ENCODE results near the gene ATG2A. TPM values are rescaled to one million over a fixed set of nuclear protein-coding genes. Genes with fewer than 3 reads are reported as not detected.

The ATG2A gene
- total RNA-seq, 1 donor from 2014 or later: 8.8 TPM

GRCh38 chr11:64902102-64902900, 14.7 kb downstream of the ATG2A start:
- DNase-seq (ENCODE audit: low read depth, low spot score): no peak

DNA sequence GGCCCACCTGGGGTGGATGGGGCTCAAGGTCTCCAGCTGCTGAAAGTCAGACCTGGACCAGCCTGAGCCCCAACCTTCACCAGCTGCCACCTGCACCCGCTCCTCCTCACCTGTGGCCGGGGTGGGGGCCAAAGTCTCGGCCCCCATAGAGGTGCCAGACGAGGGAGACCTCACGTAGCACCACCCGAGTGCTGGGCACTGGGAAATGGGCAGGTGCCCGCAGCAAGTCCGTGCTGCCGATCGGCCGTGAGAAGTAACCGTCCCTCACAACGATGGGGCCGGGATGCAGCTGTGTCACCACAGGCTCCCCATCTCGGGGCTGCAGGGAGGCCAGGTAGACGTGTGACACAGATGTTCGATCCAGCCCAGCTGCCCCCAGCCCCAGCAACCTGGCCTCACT, 16.2 kb downstream of the ATG2A start:
- no peak for DNase-seq (ENCODE audit: low read depth, low spot score)

DNA sequence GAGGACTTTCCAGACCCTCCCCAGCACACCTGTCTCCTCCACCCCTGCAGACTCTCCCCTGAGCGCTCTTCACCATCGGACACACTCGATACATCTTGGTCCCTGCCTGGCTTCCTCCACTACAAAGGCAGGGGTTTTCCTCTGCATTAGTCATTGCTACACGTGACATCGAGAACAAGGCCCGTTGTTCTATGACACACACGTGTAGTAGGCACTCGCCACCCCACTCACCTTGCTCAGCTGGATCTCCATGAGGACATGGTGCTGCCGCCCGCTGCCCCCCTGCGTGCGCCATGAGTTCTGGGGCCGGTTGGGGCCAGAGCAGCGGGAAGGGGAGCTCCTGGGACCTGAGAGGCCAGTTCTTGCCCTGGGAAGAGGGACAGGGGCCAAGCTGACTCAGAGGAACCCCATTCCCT, 16.7 kb downstream of the ATG2A start:
- DNase-seq (ENCODE audit: low read depth, low spot score): no peak

GRCh38 chr11:64898541-64898940, 18.5 kb downstream of the ATG2A start:
- no peak for DNase-seq (ENCODE audit: low read depth, low spot score)

DNA sequence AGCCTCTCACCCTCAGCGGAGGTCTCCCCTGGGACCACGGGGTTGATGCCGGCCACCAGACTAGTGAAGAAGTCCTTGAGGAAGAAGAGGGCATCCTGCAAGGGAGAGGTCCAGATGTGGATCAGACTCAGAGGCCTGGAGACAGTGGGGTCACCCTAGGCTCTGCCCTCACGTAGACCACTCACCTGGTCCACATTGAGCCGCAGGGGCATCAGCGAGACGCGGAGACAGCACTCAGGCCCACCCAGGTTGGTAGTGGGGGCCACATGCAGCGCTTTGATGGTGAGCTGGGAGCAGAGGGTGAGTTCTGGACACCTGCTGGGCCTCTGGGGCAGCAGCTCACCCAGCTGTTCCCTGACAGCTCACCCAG, 18.9 kb downstream of the ATG2A start:
- DNase-seq (ENCODE audit: low read depth, low spot score): no peak

DNA sequence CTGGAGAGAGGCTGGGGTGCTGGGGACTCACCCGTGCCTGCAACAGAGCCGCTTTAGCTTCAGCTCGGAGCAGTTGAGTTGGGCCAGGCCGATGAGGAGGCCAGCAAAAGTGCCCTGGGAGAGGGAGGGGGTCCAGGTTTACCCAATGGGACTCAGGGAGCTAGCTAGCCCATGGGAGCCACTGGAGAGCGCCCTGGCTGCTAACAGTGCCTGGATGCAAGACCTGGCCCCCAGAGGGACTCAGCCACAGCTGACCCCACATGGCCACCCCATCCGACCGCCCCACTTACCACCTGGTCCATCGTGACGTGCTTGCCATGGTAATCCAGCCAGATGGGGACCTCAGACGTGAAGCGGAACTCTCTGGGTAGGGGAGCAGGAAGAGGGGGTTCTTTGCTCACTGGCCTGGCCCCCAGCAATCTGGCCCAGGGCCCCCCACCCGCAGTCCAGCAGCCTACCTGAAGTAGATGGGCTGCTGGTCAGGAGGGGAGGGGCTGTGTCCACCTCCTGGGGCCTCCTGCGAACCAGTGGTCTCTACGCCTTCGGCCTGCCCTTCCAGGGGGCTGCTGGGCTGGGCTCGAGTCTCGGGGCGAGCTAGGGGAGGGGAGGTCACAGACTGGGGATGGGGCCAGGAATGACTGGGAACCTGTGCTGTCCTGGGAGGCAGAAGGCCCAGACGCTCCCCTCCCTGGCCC, 19.5 kb downstream of the ATG2A start:
- DNase-seq (ENCODE audit: low read depth, low spot score): no peak

GRCh38 chr11:64896448-64897022, 20.5 kb downstream of the ATG2A start:
- DNase-seq (ENCODE audit: low read depth, low spot score): no peak

DNA sequence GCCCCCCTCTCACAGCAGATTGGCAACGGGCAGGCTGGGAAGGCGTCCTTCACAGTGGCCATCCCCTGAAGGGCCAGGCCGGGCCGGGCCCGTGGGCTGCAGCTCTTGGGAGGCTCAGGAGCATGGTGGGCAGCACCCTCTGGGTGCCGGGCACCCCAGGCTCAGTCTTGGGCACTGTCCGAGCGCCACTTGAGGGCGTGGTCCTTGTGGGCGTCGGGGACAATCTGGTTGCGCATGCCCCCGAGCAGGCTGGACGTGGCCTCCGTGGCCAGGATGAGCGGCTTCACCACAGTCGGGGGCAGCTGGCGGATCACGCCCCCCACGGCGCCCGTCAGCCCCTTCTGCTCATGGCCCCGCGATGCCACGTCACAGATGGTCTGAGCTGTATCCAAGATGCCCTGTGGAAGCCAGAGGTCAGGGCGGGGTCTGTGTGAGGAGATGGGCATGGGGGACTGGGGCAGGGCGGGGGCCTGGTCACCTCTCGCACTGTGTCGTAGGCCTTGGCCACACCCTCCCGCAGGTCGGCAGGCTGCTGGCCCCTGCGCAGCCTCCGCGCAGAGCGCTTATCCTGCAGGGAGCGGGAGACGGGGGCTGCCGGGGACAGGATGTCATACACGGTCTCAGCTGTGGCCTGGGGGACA, 22.1 kb downstream of the ATG2A start:
- DNase-seq (ENCODE audit: low read depth, low spot score): no peak

DNA sequence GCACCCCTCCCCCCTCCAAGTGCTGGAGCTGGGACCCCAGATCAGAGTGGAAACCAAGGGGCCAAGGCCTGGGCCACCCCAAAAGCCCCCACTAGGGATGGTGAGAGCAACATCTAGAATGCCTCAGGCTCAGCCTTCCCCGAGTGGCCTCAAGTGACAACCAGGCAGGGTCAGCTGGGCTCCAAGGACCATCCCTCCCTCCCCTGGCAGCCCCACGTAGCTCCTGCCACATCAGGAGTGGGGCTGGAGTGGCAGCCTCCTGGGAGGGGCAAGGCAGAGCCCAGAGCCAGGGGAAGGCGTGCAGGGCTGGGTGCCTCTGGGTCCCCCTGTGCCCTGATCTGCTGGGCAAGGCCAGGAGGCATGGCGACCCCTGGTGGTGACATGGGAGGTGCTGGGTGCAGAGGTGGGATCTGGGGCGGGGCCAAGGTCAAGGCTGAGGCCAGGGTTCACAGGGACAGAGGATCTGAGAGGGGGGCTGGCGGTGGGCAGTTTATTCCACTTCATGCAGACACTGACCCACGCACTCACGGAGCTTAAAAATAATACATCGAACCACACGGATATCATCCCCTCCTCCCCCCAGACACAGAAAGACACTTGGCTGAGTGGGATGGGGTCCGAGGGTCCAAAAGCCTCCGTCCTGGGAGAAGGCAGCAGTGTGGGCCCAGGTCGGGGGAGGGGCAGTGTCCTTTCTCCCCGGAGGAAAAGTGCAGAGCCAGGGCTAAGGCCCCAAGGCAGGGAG, 22.8 kb downstream of the ATG2A start:
- DNase-seq (ENCODE audit: low read depth, low spot score): no peak

DNA sequence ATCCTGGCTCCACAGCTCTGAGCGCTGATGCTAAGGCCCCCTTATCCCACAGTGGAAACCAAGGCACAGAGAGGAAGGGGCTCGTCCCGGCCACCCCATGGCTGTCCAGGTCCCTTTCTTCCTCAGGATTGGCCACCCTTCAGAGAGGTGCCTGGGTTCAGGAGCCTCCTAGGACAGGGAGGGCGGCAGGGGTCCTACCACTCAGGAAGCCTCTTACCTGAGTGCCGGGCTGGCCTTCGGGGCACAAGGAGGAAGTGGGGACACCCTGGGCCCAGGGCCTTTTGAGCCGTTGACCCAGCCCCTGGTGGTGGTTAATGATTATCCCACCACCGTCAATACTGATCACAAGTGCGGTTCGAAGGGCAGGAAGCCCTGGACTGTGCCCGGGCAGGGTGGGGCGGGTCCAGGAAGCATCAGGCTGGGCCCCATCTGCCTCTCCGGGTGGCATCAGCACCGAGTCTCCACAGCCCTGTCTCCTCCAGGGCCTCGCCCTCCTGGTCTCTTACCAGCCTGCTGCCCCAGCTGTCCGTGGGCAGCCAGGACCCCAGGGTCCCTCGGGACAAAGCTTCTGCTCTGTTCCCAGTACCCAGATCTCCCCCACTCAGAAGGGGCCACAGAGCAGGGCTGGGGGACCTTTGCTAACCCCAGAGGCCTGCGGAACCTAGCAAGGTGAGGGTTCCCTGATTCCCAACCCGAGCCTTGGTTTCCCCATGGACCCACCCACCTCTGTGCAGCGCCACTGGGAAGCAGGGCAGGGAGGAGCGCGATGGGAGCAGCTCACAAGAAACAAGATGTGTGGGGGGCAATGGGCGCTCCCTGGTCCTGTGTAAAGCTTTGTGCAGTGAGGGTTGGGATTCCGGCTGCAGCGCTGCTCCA, 23.6 kb downstream of the ATG2A start:
- no peak for DNase-seq (ENCODE audit: low read depth, low spot score)

- DNase-seq (ENCODE audit: low read depth, low spot score): no peak
Measured at GRCh38 chr11:64892838-64893193, 24.2 kb downstream of the ATG2A start.

DNA sequence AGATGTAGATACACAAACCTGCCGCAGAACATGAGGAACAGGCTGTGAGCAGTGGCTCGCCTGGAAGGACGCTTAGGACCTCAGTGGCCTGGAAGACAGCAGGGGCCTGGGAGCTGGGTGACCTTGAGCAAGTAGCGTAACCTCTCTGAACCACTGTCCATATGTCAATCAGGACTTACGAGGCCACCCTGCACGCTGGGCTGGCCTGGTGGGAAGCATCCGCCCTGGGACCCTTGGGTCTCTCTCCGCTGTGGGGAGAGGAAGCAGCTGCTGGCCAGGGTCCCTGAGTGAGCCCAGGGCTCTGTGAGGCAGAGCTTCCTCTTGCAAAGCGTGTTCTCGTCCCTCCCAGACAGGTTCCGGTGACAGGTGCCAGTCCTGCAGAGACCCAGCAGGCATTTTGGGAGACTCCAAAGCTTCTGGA, 24.6 kb downstream of the ATG2A start:
- no peak for DNase-seq (ENCODE audit: low read depth, low spot score)

GRCh38 chr11:64891880-64892279, 25.1 kb downstream of the ATG2A start:
- no peak for DNase-seq (ENCODE audit: low read depth, low spot score)

DNA sequence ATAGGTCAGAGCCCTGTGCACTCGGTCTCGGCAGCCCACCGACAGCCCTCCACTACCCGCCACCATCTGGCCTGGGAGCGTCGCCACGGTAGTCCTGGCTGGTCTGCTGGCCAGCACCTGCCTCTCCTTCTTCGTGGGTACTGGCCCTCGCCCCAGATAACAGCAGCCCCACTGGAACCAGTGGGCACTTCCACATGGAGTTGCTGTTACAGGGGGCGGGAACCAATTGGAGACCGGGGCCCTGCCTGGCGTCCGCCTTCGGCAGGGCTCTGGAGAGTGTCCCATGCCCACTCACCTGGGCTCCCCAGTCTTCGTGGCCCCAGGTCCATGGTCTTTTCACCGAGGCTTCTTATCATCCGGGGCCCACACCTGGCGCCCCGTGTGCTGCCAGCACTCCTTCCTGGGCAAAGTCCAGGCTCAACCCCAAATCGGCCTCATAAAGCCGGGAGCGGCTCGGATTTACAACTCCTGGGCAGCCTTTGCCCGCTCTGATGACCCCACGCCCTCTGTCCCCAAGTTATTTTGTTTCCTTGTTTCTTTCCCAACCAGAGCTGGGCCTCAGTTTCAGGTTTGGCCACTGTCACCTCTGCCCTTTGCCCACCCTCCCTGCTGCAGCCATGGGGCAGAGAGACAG, 25.7 kb downstream of the ATG2A start:
- DNase-seq (ENCODE audit: low read depth, low spot score): no peak

DNA sequence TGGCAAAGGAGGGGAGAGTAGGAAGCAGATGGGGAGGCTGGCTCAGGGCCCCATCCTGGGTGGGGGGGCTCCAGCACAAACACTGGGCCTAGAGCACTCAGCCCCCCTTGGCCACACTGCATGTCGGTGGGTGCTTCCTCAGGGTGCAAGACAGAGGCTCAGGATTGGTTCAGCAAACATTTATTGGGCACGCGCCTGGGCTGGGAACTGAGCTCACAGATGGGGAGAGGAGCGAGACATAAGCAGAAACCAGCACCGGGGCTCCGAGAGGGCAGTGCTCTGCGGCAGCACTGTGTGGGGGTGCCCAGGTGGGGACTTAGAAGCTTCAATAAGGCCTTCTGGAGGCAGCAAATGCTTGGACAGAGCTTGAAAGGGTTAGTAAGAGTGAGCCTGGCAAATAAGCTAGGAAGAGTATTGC, 26.5 kb downstream of the ATG2A start:
- DNase-seq (ENCODE audit: low read depth, low spot score): no peak

DNA sequence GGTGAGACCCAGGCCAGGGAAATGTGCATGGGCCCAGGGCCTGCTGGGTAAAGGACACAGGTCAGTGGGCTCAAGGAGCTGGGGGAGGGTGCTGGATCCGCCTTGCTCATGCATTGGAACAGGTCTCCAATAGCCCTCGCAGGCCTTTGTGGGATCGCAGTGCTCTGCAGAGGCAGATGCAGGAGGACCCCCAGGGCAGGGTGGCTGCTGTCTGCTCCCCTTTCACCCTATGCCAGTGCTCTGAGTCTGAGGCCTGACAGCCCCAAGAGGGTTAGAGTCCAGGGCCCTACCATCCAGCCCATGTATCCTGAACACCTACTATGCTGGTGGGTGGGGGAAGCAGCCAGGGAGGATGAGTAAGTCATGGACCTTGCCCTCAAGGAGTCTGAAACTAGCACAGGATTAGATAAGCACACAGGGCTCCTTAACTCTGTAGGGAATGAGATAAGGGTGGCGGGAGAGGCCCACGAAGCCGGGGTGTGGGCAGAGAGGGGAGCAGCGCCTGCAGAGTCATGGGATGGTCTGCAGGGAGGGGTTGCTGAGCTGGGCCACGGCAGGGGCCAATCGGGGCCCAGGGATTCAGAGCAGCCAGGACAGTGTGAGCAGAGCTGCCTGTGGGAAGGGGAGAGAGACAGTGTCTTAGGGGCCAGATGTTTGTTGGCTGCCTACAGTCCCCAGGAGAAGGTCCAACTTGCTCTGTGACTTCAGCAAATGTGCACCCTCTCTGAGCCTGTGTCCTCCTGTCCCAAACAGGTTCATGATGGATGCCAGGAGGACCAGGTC, 28.1 kb downstream of the ATG2A start:
- DNase-seq (ENCODE audit: low read depth, low spot score): no peak

- DNase-seq (ENCODE audit: low read depth, low spot score): no peak
Measured at GRCh38 chr11:64888406-64888728, 28.6 kb downstream of the ATG2A start.

- DNase-seq (ENCODE audit: low read depth, low spot score): no peak
Measured at GRCh38 chr11:64887757-64888405, 29.1 kb downstream of the ATG2A start.

GRCh38 chr11:64887234-64887756, 29.7 kb downstream of the ATG2A start:
- no peak for DNase-seq (ENCODE audit: low read depth, low spot score)
